Omental fat pad (tissue), 4 donors: Measurements from ENCODE around the gene CALN1. TPM values are rescaled to one million over a fixed set of nuclear protein-coding genes. Genes with fewer than 3 reads are reported as not detected.

Experiments used
- ATAC-seq: fragments of 150-250 bp; one replicate; pipeline ENCODE4 v1.9.1; 2016; ENCODE audit warnings: mild to moderate bottlenecking, moderate library complexity; ENCODE audit not compliant: low FRiP score
- DNase-seq: peaks from one replicate; pipeline ENCODE4 v3.0.0-alpha.2; 2019; ENCODE audit warnings: low spot score
- CTCF ChIP-seq, 3 donors: fragments of 450-650 bp; IDR thresholded peaks; one replicate each; pipeline ENCODE4 v1.5.1; 2016 to 2017; ENCODE audit warnings: antibody characterized with exemption in 3 of 3, mild to moderate bottlenecking in 3 of 3, moderate library complexity in 2 of 3
- total RNA-seq, 4 donors: library from RNA; depleted of rRNA; stranded (reverse); fragments of >200 nt; gene quantifications; one replicate each; pipeline ENCODE4 v1.1.0, GENCODE V29; 2016

Gene CALN1
- total RNA-seq, 4 donors from 2014 or later: 0.16 TPM; not detected in 3

DNA sequence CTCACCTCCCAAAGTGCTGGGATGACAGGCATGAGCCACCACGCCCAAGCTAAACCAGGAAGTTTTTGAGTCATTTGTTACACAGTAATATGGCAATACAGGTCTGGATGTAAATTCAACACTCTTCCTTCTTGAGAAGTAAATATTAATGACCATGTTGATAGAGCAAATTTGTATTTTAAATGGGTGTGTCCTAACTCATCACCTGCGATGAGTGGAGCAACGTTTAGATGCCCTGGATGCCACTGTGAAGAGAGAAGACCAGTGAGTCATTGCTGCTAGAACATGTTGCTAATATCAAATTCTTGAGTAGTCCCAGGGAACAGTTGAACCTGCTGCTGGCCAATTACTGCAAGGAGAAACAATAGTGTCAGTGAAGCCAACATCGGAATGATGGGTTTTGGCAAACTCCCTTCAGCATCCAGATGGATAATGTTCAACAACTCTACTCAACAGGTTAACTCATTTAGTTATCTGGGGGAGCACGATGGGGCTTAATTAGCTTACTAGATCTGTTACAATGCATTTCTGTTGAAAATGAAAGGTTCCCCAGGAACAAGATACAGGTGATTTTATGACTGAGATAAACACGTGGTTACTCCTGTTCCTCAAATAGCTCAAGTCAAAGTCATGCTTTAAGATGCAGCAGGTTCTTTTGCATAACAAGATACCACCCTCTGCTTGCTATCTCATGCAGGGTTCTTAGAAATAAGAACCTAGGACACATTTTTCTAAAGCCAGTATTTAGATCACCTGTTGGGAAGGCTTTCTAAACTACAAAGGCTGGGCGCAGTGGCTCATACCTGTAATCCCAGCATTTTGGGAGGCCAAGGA, 146.8 kb downstream of the CALN1 start:
- no peak for TF ChIP-seq CTCF (IDR thresholded peaks at IDR 0.05)
- no peak for DNase-seq
- ATAC-seq: no peak

GRCh38 chr7:72260406-72260805, 151.7 kb downstream of the CALN1 start:
- no peak for ATAC-seq
- no peak for TF ChIP-seq CTCF (IDR thresholded peaks at IDR 0.05)
- DNase-seq: no peak

DNA sequence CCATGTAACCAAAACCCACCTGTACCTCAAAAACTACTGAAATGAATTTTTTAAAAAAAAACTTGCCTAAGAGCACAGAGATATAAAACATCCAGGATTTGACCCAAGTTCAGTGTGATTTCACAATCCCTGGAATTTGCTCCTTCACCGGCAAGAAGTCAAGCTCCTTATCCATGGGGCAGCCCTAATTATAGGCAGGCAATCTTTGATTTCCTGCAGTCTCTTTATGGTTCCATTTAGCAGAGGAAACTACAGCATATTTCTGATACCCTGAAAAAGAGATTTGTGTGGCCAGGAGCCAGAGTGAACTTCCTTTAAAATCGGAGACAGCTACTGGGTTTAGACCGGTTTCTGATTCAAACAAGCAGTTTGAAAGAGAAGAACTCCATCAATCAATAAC, 154.1 kb downstream of the CALN1 start:
- no peak for TF ChIP-seq CTCF (IDR thresholded peaks at IDR 0.05)
- no peak for ATAC-seq

GRCh38 chr7:72254455-72254854, 157.7 kb downstream of the CALN1 start:
- TF ChIP-seq CTCF (IDR thresholded peaks at IDR 0.05): no peak

More for the DNA sequence above, 154.1 kb downstream of the CALN1 start:
- no peak for DNase-seq

GRCh38 chr7:72249106-72249505, 163.0 kb downstream of the CALN1 start:
- no peak for DNase-seq
- ATAC-seq: no peak
- TF ChIP-seq CTCF (IDR thresholded peaks at IDR 0.05): no peak

More at GRCh38 chr7:72254455-72254854, 157.7 kb downstream of the CALN1 start:
- ATAC-seq: no peak
- no peak for DNase-seq

DNA sequence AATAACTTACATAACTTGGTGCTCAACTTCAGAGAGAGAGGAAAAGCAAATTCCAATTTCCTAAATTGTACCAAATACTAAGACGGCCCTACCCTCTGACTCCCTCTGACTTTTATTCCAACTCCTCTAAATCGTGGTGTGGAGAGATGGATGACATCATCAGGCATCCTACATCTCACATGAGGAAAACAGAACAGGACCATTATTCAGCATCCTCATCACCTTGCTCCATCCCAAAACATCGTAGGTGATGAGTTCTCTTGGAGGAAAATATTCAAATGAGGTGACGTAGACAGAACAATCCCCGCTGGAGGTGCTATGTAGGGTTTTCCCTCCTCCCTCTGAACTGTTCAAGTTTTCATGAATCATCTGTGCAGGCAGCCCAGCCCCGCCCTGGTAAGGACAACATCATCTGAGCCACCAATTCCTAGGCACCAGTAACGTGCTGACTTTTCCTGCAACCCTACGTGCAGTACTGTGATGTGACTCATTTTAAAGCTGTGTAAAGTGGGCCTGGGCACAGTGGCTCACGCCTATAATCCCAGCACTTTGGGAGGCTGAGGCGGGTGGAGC, 167.2 kb downstream of the CALN1 start:
- ATAC-seq (no peak), DNase-seq (no peak)
- TF ChIP-seq CTCF (IDR thresholded peaks at IDR 0.05): no peak

- DNase-seq (no peak), ATAC-seq (no peak)
- no peak for TF ChIP-seq CTCF (IDR thresholded peaks at IDR 0.05)
Observed at GRCh38 chr7:72243329-72243728, 168.8 kb downstream of the CALN1 start.
